NCI-H2029 (cell line): ENCODE results near the gene SPACA4.
A peak's percentile ranks its signal among the peaks of the same experiment; 100 is the strongest.
"Not testable (repeated sequence)": the region's sequence is repeated elsewhere in the genome, so short reads cannot be mapped to it uniquely, and the experiment has no call there.

Source experiments
- DNase-seq: peaks from one replicate; lab custom pipeline; 2025; lab: John Stamatoyannopoulos, UW

Gene SPACA4, protein sequence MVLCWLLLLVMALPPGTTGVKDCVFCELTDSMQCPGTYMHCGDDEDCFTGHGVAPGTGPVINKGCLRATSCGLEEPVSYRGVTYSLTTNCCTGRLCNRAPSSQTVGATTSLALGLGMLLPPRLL

DNA sequence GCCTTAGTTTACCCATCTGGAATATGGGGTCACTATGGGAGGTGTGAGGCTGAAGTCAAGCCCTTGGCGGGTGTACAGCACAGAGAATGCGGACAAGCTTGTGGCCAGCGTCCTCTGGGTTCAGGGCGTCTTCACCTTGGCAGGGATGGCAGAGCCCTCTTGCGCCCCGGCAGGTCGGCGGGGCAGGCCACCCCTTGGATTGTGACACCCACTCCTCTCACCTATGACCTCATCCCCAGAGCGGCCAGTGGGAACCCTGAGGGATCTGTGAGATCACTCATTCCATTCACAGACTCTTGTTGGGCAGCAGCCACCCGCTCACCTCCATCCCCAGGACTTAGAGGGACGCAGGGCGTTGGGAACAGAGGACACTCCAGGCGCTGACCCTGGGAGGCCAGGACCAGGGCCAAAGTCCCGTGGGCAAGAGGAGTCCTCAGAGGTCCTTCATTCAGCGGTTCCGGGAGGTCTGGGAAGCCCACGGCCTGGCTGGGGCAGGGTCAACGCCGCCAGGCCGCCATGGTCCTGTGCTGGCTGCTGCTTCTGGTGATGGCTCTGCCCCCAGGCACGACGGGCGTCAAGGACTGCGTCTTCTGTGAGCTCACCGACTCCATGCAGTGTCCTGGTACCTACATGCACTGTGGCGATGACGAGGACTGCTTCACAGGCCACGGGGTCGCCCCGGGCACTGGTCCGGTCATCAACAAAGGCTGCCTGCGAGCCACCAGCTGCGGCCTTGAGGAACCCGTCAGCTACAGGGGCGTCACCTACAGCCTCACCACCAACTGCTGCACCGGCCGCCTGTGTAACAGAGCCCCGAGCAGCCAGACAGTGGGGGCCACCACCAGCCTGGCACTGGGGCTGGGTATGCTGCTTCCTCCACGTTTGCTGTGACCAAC is at the start of gene SPACA4:
SPACA4 (plus strand) TSS at position 280 of the 896 bp plus-strand sequence; CDS start at position 517, 237 bp downstream.
- no peak for DNase-seq

DNA sequence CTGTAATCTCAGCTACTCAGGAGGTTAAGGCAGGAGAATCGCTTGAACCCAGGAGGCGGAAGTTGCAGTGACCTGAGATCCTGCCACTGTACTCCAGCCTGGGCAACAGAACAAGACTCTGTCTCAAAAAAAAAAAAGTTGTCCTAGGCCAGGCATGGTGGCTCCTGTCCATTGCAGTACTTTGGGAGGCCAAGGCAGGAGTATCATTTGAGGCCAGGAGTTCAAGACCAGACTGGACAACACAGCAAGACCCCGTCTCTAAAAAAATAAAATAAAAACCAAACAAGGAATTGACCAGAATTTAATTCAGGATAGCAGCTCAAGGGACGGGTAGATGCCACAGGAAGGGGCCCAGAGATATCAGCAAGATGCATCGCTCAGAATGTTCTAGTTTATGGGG is 49.7 kb upstream of the SPACA4 start:
- DNase-seq: no peak

DNA sequence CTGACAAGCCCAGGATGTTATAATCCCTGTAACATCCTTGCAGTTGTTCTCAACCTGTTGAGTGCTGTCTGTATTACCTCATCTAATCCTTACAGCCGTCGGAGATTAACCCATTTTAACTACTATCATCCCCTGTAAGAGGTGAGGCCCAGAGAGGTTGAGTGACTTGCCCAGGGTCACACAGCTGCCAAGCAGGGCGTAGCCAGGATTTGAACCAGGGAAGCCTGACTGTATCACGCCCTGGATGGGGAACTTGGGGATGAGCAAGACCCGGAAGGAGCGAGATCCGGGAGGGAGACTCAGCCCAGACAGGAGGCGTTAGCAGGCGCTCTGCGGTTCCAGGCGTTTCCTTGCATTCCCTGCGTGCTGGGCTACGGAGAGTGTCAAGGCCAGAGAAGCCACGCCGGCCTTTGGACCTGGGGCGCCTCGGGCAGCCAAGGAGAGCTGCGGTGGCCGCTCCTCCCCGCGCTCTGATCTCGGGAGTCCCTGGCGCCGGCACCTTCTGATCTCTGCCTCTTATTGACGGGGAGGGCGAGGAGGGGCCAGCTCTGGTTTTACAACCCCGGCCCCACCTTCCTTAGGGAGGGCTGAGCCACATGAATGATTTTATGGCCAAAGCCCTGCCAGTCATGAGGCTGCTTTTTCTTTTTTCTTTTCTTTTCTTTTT is 48.4 kb upstream of the SPACA4 start:
- no peak for DNase-seq

DNA sequence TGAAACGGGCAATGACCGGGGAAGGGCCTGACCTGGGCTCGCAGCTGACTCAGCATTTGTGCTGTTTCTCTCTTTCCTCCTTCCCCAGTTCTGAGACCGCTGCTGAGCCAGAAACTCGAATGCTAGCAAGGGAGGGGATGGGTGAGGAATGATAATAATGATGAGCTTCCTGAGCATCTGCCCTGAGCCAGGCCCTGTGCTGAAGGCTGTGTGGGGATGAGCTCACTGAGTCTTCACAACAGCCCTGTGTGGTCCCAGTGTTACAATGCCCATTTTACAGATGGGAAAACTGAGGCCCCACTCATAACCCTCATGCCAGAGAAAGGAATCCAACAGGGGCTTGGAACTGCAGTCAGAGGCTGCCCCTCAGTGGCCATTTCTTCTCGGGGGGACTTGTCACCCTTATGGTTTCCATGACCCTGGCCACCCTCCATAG is 46.4 kb upstream of the SPACA4 start:
- no peak for DNase-seq

DNA sequence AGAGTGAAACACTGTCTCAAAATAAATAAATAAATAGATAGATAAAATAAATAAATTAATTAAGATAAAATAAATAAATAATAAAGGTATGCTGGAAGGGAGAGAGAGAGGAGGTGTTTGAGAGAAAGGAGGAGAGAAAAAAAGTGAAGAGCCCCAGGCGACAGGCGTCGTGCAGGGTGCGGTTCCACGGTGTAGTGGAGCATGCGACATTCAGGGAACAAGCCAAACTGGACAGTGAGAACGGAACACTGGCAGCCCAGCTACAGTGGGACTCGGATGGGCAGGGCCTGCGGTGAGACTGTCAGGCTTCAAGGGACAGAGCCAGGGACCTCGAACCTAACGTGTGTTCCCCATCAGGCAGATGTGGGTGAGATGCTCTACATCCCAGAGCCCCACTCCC is 45.1 kb upstream of the SPACA4 start:
- DNase-seq: no peak

DNA sequence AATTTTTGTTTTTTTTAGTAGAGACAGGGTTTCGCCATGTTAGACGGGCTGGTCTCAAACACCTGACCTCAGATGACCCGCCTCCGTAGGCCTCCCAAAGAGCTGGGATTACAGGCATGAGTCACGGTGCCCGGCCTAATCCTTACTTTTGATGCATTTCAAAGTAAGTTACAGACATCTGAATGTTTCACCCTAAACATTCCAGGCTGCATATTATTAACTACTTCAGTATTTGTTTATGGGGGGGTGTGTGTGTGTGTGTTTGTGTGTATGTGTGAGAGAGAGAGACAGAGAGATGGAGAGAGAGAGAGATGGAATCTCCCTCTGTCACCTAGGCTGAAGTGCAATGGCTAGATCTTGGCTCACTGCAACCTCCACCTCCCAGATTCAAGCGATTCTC is 41.5 kb upstream of the SPACA4 start:
- no peak for DNase-seq

DNA sequence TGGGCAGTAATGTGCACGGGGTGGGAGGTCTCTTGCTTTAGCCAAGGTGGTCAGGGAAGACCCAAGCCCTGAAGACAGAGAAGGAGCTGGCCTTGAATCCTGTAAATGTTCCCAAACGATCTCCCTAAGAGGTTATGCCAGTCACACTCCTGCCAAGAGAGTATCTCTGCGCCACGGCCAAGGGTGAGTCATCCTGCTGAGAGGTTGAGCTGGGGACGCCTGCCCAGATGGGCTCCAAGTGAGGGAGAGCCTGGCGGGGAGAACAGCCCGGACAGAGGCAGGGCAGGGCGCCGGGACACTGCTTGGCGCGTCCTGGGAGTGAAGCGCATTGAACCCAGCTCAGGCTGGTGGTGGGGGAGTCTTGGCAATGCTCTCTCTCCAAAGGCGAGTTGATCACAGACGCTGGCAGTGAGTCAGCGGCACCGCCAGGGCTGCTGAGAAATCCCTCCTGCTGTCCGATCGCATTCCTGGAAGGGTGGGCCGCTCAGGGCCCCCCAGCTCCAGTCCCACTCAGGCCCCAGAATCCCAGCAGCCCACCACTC is 38.1 kb upstream of the SPACA4 start:
- peak; percentile 82 for DNase-seq

DNA sequence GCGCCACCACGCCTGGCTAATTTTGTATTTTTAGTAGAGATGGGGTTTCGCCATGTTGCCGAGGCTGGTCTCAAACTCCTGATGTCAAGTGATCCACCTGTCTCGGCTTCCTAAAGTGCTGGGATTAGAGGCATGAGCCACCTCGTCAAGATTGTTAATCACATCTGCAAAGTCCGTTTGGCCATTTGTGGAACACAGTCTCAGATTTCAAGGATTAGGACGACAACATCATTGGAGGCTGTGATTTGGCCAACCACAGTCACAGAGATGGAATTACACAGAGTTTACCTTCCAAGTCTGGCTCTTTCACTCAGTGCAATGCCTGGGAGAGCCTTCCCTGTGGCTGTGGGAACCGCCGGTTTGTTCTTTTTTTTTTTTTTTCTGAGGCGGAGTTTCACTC is 36.7 kb upstream of the SPACA4 start:
- peak; percentile 23 for DNase-seq

DNA sequence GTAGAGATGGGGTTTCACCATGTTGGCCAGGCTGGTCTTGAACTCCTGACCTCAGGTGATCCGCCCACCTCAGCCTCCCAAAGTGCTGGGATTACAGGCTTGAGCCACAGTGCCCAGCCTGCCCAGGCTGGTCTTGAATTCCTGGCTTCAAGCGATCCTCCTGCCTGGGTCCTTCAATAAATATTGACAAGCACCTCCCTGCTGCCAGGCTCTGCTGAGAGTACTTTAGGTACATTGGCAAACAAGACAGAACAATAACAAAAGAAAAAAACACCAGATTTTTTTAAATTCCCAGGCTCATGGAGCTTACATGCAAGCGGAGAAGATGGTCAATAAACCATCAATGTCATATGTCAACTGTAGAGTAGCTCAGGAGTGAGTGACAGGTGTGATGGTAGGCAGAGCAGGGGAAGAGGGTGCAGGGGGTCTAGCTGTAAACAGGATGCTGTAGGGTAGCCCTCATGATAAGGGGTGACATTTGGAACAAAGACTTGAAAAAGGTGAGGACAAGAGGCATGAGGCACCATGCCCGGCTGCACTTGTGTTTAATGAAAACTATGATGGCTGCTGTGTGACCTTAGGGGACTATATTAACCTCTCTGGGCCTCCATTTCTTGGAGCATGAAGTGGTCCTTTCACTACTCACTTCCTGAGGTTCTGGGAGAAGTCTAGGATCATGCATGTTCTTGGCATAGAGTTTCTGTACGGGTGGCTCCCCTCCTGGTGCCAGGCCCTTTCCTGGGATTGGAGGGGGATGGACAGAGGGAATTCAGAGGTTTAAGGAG is 35.0 kb upstream of the SPACA4 start:
- DNase-seq: peak; percentile 90

DNA sequence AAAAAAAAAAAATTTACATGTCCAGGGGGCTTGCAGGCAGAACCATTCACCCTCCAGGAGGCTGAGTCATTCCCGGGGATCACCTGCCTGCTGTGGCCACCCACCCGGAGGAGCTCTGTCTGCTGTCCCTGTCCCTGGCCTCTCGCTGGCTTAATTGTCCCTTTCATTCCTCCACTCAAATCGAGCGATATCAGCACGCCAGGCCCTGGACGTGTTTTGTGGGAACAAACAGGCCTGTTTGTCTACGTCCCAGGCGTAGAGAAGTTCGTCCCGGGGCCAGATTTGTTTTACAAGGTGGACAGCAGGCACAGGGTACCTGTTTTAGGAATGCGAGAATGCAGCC is 33.4 kb upstream of the SPACA4 start:
- DNase-seq: no peak

DNA sequence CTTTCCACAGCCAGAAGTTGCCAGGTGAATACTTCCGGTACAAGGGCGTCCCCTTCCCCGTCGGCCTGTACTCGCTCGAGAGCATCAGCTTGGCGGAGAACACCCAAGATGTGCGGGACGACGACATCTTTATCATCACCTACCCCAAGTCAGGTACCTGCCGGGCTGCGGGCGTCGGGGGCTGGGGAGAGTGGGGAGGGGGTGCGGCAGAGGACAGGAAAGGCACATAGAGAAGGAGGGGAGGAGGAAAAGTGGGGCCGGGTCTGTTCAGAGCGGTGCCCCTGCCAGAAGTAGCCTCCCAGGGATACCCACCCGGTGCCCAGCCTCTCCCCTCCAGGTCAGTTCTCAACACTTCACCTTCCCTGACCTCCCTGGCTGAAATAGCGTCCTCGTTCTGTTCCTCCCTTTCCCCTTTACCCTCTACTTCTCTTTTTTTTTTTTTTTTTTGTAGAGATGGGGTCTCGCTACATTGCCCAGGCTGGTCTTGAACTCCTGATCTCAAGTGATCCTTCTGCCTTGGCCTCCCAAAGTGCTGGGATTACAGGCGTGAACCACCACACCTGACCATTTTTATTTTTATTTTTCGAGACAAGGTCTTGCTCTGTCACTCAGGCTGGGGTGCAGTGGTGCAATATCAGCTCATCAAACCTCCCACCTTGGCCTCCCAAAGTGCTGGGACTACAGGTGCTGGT is 30.5 kb upstream of the SPACA4 start:
- DNase-seq: no peak

DNA sequence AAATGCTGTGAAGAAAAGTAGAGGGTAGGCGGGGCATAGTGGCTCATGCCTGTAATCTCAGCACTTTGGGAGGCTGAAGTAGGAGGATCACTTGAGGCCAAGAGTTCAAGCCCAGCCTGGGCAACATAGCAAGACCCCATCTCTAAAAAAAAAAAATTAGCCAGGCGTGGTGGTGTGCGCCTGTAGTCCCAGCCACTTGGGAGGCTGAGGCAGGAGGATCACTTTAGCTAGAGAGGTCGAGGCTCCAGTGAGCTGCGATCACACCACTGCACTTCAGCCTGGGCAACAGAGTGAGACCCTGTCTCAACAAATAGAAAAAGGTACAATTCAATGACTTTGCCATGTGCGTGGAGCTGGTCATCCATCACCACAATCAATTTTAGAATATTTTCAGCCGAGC is 28.6 kb upstream of the SPACA4 start:
- not testable (repeated sequence) for DNase-seq

DNA sequence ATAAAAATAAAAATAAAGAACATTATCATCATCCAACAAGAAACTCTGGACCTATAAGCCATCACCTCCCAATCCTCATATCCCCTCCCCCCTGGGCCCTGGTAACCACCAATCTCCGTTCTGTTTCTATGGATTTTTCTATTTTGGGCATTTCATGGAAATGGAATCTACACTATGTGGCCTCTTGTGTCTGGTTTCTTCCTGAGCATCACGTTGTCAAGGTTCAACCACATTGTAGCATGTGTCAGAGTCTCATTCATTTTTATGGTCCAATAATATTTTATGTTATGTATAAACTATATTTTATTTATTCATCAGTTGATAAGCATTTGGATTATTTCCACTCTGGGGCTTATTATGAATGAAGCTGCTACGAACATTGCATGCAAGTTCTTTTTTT is 27.7 kb upstream of the SPACA4 start:
- no peak for DNase-seq

DNA sequence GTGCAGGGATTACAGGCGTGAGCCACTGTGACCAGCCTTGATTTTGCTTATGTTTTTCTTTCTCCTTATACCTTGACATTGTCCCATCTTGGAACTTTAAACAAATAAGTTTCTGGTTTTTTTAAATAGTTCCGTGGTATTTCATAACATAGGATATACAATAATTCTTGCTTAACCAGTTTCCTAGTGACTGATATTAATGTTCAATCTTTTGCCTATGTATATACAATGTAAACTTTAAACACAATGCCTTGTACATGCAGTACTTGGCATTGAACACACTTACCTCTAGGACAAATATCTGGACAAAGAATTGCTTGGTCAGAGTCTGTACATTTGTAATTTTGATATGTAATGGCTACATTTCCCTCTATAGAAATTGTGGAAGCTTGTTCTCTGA is 24.4 kb upstream of the SPACA4 start:
- DNase-seq: no peak

DNA sequence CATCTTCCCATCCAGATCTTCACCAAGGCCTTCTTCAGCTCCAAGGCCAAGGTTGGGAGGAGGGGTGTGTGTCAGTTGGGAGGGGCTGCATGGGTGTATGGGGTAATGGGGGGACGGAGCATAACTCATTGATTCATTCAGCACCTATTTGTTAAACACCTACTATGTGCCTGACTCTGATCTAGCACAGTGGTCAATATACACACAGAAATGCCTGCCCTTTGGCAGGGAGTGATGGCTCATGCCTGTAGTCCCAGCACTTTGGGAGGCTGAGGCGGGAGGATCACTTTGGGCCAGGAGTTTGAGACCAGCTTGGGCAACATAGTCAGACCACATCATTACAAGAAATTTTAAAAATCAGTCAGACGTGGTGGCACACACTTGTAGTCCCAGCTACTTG is 19.2 kb upstream of the SPACA4 start:
- DNase-seq: no peak

DNA sequence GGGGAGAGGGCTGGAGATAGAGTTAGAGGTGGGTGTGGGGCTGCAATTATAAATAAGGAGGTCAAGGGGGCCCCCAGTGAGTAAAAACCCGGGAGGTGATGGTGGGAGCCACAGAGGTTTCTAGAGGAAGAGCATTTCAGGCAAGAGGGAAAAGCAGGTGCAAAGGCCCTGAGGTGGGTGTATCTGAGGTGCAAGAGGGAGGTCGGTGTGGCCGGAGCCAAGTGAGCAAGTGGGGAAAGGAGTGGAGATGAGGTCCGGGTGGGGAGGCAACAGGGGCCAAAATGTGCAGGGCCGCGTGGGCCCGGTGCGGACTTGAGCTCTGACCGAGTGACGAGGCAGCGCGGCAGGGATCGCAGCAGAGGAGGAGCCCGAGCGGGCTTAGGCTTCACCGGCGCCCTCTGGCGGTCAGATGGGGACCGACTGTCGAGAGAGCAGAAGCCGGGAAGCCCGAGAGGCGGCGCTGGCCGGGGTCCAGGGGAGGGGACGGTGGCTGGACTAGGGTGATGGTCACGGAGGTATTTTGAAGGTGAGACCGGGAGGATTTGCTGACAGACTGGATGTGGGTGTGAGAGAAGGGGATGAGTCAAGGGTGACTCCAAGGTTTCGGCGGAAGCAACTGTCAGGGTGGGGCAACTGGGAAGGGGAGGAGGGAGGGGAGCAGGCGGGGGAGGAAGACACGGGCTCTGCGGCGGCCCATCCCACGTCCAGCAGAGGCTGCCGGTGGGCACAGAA is 17.7 kb upstream of the SPACA4 start:
- DNase-seq: peak; percentile 82

DNA sequence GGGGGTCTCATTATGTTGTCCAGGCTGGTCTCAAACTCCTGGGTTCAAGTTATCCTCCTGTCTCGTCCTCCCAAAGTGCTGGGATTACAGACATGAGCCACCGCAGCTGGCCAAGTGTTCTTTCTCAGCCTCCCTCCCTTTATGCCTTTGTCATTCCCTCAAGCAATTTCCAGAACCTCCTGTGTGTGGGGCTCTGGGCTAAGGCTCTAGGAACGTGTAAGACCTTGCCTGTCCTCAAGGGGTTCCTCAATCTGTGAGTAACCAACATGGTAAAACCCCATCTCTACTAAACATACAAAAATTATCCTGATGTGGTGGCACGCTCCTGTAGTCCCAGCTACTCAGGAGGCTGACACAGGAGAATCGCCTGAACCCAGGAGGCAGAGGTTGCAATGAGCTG is 15.5 kb upstream of the SPACA4 start:
- DNase-seq: no peak

DNA sequence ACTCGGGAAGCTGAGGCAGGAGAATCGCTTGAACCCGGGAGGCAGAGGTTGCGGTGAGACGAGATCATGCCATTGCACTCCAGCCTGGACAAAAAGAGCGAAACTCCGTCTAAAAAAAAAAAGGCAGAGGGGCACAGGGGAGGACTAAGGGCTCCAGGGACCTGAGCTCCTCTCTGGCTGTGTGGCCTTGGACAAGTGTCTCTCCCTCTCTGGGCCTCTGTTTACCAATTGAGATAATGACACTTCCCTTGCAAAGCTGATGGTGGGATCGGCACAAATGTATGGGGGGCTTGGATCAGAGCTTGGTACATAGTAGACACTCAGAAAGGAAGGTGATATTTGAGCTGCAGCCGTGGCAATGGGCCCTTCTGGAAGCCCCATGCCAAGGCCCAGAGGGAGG is 11.4 kb upstream of the SPACA4 start:
- no peak for DNase-seq

DNA sequence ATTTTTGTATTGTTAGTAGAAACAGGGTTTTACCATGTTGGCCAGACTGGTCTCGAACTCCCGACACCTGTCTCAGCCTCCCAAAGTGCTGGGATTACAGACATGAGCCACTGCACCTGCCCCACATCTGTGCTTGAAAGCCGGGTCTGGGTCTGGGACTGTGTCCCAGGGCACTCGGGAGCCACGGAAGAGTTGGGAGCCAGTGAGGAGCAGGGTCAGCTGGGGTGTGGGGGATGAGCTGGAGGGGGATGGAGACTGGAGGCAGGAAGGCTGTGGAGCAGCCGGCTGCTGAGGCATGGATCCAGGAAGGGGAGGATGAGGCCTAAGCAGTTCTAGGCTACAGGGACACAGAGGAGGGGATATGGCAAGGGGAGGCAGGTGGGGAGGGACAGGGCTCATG is 10.7 kb upstream of the SPACA4 start:
- DNase-seq: no peak

DNA sequence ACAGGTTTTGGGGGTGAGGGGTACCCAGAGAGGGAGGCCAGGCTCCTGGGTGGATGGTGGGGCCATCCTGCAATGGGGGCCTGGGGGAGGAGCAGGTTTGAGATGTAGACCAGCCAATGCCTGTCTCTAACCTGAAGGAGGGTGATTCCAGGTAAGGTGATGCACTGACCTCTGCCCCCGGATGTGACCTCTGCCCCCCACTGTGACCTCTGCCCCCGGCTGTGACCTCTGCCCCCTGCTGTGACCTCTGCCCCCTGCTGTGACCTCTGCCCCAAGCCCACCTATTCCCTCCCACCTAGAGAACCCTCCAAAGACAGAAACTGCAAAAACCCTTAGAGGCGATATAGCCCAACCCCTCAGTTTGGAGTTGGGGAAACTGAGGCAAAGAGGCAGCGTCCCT is 10.3 kb upstream of the SPACA4 start:
- no peak for DNase-seq
